ENCODE data around the gene EPS8L2. TPM values are rescaled to one million over a fixed set of nuclear protein-coding genes. Genes with fewer than 3 reads are reported as not detected.
A peak's percentile ranks its signal among the peaks of the same experiment; 100 is the strongest.

EPS8L2 gene
- total RNA-seq, 2 experiments from 2014 or later = 12.4 to 12.6 TPM

DNA sequence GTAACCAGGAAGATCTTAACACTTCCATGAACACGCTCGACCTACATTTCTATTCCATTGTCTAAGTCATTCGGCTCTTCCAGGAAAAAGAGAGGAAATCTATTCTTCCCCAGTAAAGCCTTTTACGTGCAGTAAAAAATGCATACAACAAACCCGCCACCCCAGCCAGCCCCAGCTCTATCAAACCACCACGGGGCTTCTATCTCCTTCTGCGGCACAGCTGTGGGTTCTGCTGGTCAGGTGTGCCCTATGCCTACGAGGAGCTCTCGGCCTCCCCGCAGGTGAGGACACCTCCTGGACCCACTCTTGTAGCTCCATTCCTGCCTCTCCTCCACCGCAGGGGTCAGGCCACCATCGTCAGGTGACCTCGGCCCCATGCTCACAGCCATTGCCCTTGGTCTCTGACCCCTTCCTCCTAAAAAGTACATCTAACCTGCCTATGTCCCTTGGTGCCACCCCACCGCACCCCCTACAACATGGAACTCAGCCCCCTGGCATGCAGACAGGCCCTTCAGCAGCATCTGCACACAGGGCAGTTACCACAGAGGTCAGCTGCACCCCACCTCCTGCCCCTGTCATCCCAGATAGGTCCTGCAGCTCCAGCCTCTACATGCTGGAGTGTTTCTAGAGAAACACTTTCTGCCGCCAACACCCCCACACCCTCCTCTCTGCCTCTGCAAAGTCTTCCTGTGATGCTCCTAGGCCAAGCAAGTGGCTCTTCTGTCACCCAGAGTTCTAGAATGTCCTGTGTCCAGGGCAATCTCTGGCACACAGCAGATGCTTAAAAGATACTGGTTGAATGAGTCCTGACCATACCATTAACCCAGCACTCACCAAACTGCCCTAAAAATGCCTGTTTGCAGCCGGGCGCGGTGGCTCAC lies 14.1 kb upstream of the EPS8L2 start:
- Mint-ChIP-seq H3K27me3 (no peaks in the 10 kb centered on the region), H3K4me1 (ENCODE audit: low read depth) (peaks cover 40% of the 10 kb centered on the region), H3K27ac (no peak overlapping the region), H3K4me3 (no peak overlapping the region), H3K36me3 (peaks cover 24% of the 10 kb centered on the region), H3K9me3 (no peaks in the 10 kb centered on the region)
- DNase-seq = no peak
- intact Hi-C loops (cut with micrococcal nuclease) = no loop called here
- ChIA-PET CTCF (no interaction called here), POLR2A (interaction anchor here (1.0 kb wide), 1 partner anchor 15 kb away, joined by 3 read pairs; no protein-coding TSS in a partner anchor)

DNA sequence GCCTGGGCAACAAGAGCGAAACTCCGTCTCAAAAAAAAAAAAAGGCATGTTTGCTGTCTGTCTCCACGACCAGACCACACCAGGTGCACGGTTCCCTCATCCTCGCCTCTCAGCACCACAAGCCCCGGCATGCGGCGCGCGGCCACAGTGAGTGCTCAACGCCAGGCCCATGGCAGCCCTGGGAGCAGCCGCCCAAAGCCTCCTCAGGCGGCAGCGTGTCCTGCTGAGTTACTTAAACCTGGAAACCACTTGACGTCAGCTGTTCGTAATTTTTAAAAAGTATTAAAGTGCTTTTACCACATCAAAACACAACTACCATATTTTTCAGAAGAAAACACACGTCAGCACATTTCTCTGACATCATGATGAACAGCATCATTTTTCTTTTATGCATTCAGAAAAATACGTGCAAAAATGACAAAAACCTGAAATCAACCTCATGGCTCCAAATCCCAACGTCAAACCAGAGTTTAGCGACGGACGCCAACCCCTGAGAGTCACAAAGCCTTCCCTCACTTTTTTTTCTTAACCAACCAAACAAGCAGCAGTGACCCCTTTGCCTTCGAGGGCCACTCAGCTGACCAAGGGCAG lies 13.1 kb upstream of the EPS8L2 start:
- peak overlapping the region; percentile 84 for H3K27ac Mint-ChIP-seq
- no peaks in the 10 kb centered on the region for H3K9me3 Mint-ChIP-seq
- peaks cover 49% of the 10 kb centered on the region for H3K4me1 Mint-ChIP-seq (ENCODE audit: low read depth)
- peaks cover 15% of the 10 kb centered on the region for H3K36me3 Mint-ChIP-seq
- ChIA-PET CTCF (interaction anchor here (1.1 kb wide), 1 partner anchor 30 kb away, joined by 5 read pairs; no protein-coding TSS in a partner anchor), POLR2A (interaction anchor here (1.2 kb wide), 1 partner anchor 33 kb away, joined by 5 read pairs; no protein-coding TSS in a partner anchor)
- H3K27me3 Mint-ChIP-seq = no peaks in the 10 kb centered on the region
- H3K4me3 Mint-ChIP-seq = peak overlapping the region; percentile 80
- intact Hi-C loops (cut with micrococcal nuclease) = no loop called here
- peak; percentile 60 for DNase-seq

GRCh38 chr11:693415-693831 lies 12.6 kb upstream of the EPS8L2 start:
- Mint-ChIP-seq H3K27ac (peak overlapping the region; percentile 84), H3K4me3 (peak overlapping the region; percentile 80), H3K9me3 (no peaks in the 10 kb centered on the region), H3K36me3 (peaks cover 13% of the 10 kb centered on the region), H3K27me3 (no peaks in the 10 kb centered on the region), H3K4me1 (ENCODE audit: low read depth) (peaks cover 53% of the 10 kb centered on the region)
- CTCF ChIA-PET = interaction anchor here (1.1 kb wide), 1 partner anchor 30 kb away, joined by 5 read pairs; no protein-coding TSS in a partner anchor
- POLR2A ChIA-PET = interaction anchor here (0.7 to 1.2 kb wide), 2 partner anchors 33 to 113 kb away, joined by 4 to 5 read pairs; no protein-coding TSS in a partner anchor
- intact Hi-C loops (cut with micrococcal nuclease) = no loop called here
- no peak for DNase-seq

- intact Hi-C loops (cut with micrococcal nuclease) = loop anchor here (2.0 kb wide), 1 partner anchor 77 kb away; no protein-coding TSS in a partner anchor
- Mint-ChIP-seq H3K27me3 (no peaks in the 10 kb centered on the region), H3K9me3 (no peaks in the 10 kb centered on the region), H3K4me1 (ENCODE audit: low read depth) (peaks cover 53% of the 10 kb centered on the region), H3K27ac (peak overlapping the region; percentile 84), H3K4me3 (peak overlapping the region; percentile 80), H3K36me3 (peaks cover 12% of the 10 kb centered on the region)
- ChIA-PET CTCF (interaction anchor here (1.1 to 3.3 kb wide), 4 partner anchors 29 to 138 kb away, joined by 5 to 26 read pairs (median 10); no protein-coding TSS in a partner anchor), POLR2A (interaction anchor here (0.7 to 1.2 kb wide), 2 partner anchors 32 to 112 kb away, joined by 4 to 5 read pairs; no protein-coding TSS in a partner anchor)
- DNase-seq = peak; percentile 16
These were observed 12.0 kb upstream of the EPS8L2 start for GRCh38 chr11:693887-694562.

DNA sequence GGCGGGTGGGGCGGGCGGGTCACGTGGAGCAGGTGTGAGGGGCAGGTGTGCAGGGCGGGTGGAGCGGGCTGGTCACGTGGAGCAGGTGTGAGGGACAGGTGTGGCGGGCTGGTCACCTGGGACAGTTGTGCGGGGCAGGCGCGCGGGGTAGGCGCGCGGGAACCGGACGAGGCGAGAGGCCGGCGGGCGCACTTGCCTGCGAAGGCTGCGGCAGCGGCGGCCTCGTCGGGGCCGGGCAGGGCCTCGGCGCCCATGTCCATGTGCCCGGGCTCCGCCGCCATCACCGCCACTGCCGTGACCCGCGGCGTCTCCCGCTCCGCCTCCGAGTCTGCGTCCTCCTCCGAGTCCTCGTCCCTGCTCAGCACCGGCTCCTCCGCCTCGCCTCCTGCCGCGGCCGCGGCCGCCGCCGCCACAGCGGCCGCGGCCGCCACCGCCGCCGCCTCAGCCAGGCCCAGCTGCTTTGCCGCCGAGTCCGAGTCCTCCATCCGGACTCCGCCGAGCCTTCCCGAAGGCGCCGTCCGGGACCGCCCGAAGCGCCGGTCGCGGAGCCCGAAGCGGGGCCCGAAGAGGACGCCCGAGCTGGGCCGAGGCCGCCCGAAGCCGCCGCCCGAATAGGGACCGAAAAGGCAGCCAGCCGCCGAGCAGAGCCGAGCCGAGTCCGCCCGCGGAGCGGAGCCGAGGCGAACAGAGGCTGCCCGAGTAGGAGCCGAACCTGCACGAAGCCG lies 11.3 kb upstream of the EPS8L2 start, which contains the start of gene DEAF1:
TSS of gene DEAF1 (minus strand) at position 660 of the 725 bp plus-strand sequence. CDS start at position 485, 175 bp downstream.
- Mint-ChIP-seq H3K36me3 (peaks cover 8% of the 10 kb centered on the region), H3K9me3 (no peaks in the 10 kb centered on the region), H3K27me3 (no peaks in the 10 kb centered on the region), H3K4me1 (ENCODE audit: low read depth) (peaks cover 53% of the 10 kb centered on the region), H3K27ac (peak within 1 kb of the TSS; percentile 93), H3K4me3 (peak within 1 kb of the TSS; percentile 85)
- peak; percentile 99 for DNase-seq
- CTCF ChIA-PET = interaction anchor here (1.2 to 4.0 kb wide), 7 partner anchors 9 to 139 kb away, joined by 4 to 44 read pairs (median 5); no protein-coding TSS in a partner anchor
- POLR2A ChIA-PET = interaction anchor here (1.4 to 1.8 kb wide), 2 partner anchors 27 to 31 kb away, joined by 4 to 13 read pairs; no protein-coding TSS in a partner anchor
- intact Hi-C loops (cut with micrococcal nuclease) = loop anchor here (1.0 to 5.0 kb wide), 4 partner anchors 53 to 157 kb away; partner anchors contain the start of genes HRAS, LRRC56 and TALDO1

- no peaks in the 10 kb centered on the region for H3K27me3 Mint-ChIP-seq
- no peak for DNase-seq
- ChIA-PET CTCF (interaction anchor here (0.9 to 4.0 kb wide), 9 partner anchors 9 to 140 kb away, joined by 4 to 44 read pairs (median 5); no protein-coding TSS in a partner anchor), POLR2A (interaction anchor here (0.9 to 1.8 kb wide), 5 partner anchors 12 to 159 kb away, joined by 3 to 13 read pairs (median 4); no protein-coding TSS in a partner anchor)
- peaks cover 53% of the 10 kb centered on the region for H3K4me1 Mint-ChIP-seq (ENCODE audit: low read depth)
- H3K27ac Mint-ChIP-seq = peak overlapping the region; percentile 93
- H3K36me3 Mint-ChIP-seq = peaks cover 8% of the 10 kb centered on the region
- intact Hi-C loops (cut with micrococcal nuclease) = loop anchor here (1.0 to 5.0 kb wide), 4 partner anchors 52 to 158 kb away; partner anchors contain the start of genes HRAS, LRRC56 and TALDO1
- peak overlapping the region; percentile 85 for H3K4me3 Mint-ChIP-seq
- H3K9me3 Mint-ChIP-seq = no peaks in the 10 kb centered on the region
These were observed 10.8 kb upstream of the EPS8L2 start for GRCh38 chr11:695288-695537.

- POLR2A ChIA-PET = interaction anchor here (0.7 to 1.8 kb wide), 7 partner anchors 11 to 160 kb away, joined by 3 to 13 read pairs (median 4); no protein-coding TSS in a partner anchor
- Mint-ChIP-seq H3K4me1 (ENCODE audit: low read depth) (peaks cover 49% of the 10 kb centered on the region), H3K27ac (peak within 1 kb of the TSS; percentile 93), H3K27me3 (no peaks in the 10 kb centered on the region), H3K9me3 (no peaks in the 10 kb centered on the region), H3K36me3 (peaks cover 6% of the 10 kb centered on the region), H3K4me3 (peak within 1 kb of the TSS; percentile 85)
- DNase-seq = peak; percentile 99
- intact Hi-C loops (cut with micrococcal nuclease) = loop anchor here (1.0 to 5.0 kb wide), 5 partner anchors 28 to 158 kb away; partner anchors contain the start of genes HRAS, LRRC56 and TALDO1
- CTCF ChIA-PET = interaction anchor here (0.9 to 4.0 kb wide), 13 partner anchors 8 to 140 kb away, joined by 3 to 44 read pairs (median 5); no protein-coding TSS in a partner anchor
These were observed 10.3 kb upstream of the EPS8L2 start, which contains the start of gene TMEM80 for GRCh38 chr11:695538-696248. TMEM80 (plus strand) TSS chr11:695816; CDS start chr11:695828, 12 bp downstream.

DNA sequence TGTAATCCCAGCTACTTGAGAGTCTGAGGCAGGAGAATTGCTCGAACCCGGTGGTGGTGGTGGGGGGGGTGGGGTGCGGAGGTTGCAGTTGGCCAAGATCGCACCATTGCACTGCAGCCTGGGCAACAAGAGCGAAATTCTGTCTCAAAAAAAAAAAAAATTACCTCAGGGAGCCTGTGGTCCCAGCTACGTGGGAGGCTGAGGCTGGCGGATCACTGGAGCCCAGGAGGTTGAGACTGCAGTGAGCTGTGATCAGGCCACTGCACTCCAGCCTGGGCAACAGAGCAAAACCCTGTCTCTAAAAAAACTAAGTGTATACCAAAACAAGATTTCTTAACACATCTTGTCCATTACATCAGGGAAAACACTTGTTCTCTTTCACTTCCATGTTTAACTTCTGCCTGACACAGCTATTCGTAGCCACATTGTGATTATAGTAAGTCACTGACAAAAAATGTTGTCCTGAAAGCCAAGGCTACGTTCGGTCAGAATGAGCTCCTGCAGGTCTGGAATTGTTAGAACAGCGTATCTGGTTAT lies 9.0 kb upstream of the EPS8L2 start:
- Mint-ChIP-seq H3K4me3 (peak overlapping the region; percentile 85), H3K27me3 (no peaks in the 10 kb centered on the region), H3K9me3 (no peaks in the 10 kb centered on the region), H3K27ac (peak overlapping the region; percentile 13), H3K4me1 (ENCODE audit: low read depth) (peaks cover 36% of the 10 kb centered on the region), H3K36me3 (peaks cover 4% of the 10 kb centered on the region)
- no peak for DNase-seq
- intact Hi-C loops (cut with micrococcal nuclease) = loop anchor here (1.0 to 5.0 kb wide), 2 partner anchors 26 to 160 kb away; partner anchors contain the start of genes HRAS and LRRC56
- ChIA-PET POLR2A (interaction anchor here (1.2 to 1.8 kb wide), 2 partner anchors 51 to 161 kb away, joined by 3 to 6 read pairs; no protein-coding TSS in a partner anchor), CTCF (interaction anchor here (0.6 to 4.0 kb wide), 9 partner anchors 8 to 344 kb away, joined by 3 to 44 read pairs (median 4); no protein-coding TSS in a partner anchor)

DNA sequence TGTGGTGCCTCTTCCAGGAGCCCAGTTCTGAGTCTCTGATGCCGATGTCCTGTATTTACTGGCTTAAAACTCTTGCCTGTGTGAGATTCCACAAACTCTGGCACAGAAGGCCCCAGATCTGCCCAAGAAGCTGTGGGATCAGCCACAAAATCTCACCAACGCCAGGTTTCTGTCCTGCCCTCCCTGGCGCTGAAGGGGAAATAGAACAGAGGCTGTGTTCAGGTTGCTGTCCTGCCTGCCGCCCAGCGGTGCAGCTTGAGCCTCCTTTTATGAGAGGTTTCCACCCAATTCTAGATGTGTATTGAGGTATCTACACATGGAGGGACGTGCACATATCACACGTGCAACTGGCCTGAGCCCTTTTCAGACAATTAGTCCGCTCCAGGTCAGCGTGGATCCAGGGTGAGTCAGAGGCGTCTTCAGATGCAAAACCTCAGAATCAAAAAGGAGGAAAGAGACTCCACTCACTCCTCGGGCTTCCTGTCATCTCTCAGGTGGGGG lies 8.2 kb upstream of the EPS8L2 start:
- no peaks in the 10 kb centered on the region for H3K9me3 Mint-ChIP-seq
- H3K27ac Mint-ChIP-seq = peak overlapping the region; percentile 18
- H3K27me3 Mint-ChIP-seq = no peaks in the 10 kb centered on the region
- peaks cover 4% of the 10 kb centered on the region for H3K36me3 Mint-ChIP-seq
- intact Hi-C loops (cut with micrococcal nuclease) = loop anchor here (5.0 kb wide), 1 partner anchor 161 kb away; the partner anchor contains the start of genes HRAS and LRRC56
- CTCF ChIA-PET = interaction anchor here (0.9 to 4.0 kb wide), 7 partner anchors 8 to 179 kb away, joined by 3 to 44 read pairs (median 4); no protein-coding TSS in a partner anchor
- peaks cover 30% of the 10 kb centered on the region for H3K4me1 Mint-ChIP-seq (ENCODE audit: low read depth)
- DNase-seq = no peak
- peak overlapping the region; percentile 9 for H3K4me3 Mint-ChIP-seq
- POLR2A ChIA-PET = no interaction called here
